ENCODE results near the gene FOXI1. TPM values are rescaled to one million over a fixed set of nuclear protein-coding genes. Genes with fewer than 3 reads are reported as not detected.

Gene FOXI1
- total RNA-seq, 1 donor from 2014 or later: not detected

- Histone ChIP-seq H3K4me3 (ENCODE audit: low read depth, low read length) (no peak overlapping the region), H3K27me3 (ENCODE audit: control insufficient read depth, insufficient read depth, low read length) (no peaks in the 10 kb centered on the region), H3K36me3 (ENCODE audit: control insufficient read depth, insufficient read depth, low read length) (no peaks in the 10 kb centered on the region)
- no peak for TF ChIP-seq CTCF (IDR thresholded peaks at IDR 0.05; ENCODE audit: insufficient read depth, low read length, poor library complexity, severe bottlenecking)
- DNase-seq (ENCODE audit: low read depth): no peak
Measured at GRCh38 chr5:170155771-170156170, 50.1 kb downstream of the FOXI1 start.

GRCh38 chr5:170159101-170159698 is 53.5 kb downstream of the FOXI1 start:
- H3K36me3 ChIP-seq (ENCODE audit: control insufficient read depth, insufficient read depth, low read length): no peaks in the 10 kb centered on the region
- no peak for TF ChIP-seq CTCF (IDR thresholded peaks at IDR 0.05; ENCODE audit: insufficient read depth, low read length, poor library complexity, severe bottlenecking)
- no peaks in the 10 kb centered on the region for H3K27me3 ChIP-seq (ENCODE audit: control insufficient read depth, insufficient read depth, low read length)
- H3K4me3 ChIP-seq (ENCODE audit: low read depth, low read length): no peak overlapping the region
- DNase-seq (ENCODE audit: low read depth): no peak

Other genes with a start within 250 kb of the FOXI1 start
- gene INSYN2B, start 125.4 kb upstream of the FOXI1 start, total RNA-seq: 0.07 and 0.17 TPM in 2 replicates
- gene C5orf58, start 127.1 kb downstream of the FOXI1 start, total RNA-seq: not detected in 2 replicates
- gene LCP2, start 191.9 kb downstream of the FOXI1 start, total RNA-seq: 0.07 and 0.13 TPM in 2 replicates